Thymus (tissue), 11 donors: ENCODE results near the gene GPR137. TPM values are rescaled to one million over a fixed set of nuclear protein-coding genes. Genes with fewer than 3 reads are reported as not detected.
A peak's percentile ranks its signal among the peaks of the same experiment; 100 is the strongest.

Source experiments
- DNase-seq, 9 donors: peaks; one replicate each; pipeline ENCODE4 v3.0.0-alpha.2; 2013; ENCODE audit warnings: low spot score in 9 of 9, low read depth in 6 of 9, missing footprints in 1 of 9
- H3K27ac ChIP-seq, 2 donors: one replicate each; pipeline ENCODE4 v1.5.1; 2013; ENCODE audit warnings: control low read depth in 1 of 2, low read depth in 1 of 2, low read length in 1 of 2, mild to moderate bottlenecking in 1 of 2, moderate library complexity in 1 of 2
- H3K27me3 ChIP-seq, 2 donors: one replicate each; pipeline ENCODE4 v1.5.1; 2013; ENCODE audit warnings: low read length in 1 of 2; ENCODE audit not compliant: control insufficient read depth in 2 of 2, insufficient read depth in 1 of 2
- H3K36me3 ChIP-seq, 2 donors: one replicate each; pipeline ENCODE4 v1.5.1; 2013; ENCODE audit warnings: low read length in 1 of 2, mild to moderate bottlenecking in 1 of 2, moderate library complexity in 1 of 2; ENCODE audit not compliant: control insufficient read depth in 2 of 2, insufficient read depth in 2 of 2
- H3K4me1 ChIP-seq, 2 donors: one replicate each; pipeline ENCODE4 v1.5.1; 2013; ENCODE audit warnings: low read length in 2 of 2; ENCODE audit not compliant: control insufficient read depth in 2 of 2, insufficient read depth in 2 of 2
- H3K4me3 ChIP-seq, 2 donors: one replicate each; pipeline ENCODE4 v1.5.1; 2013; ENCODE audit warnings: low read length in 2 of 2, control low read depth in 1 of 2, mild to moderate bottlenecking in 1 of 2
- H3K9me3 ChIP-seq, 2 donors: one replicate each; pipeline ENCODE4 v1.5.1; 2013; ENCODE audit warnings: low read length in 1 of 2, mild to moderate bottlenecking in 1 of 2; ENCODE audit not compliant: control insufficient read depth in 2 of 2, insufficient read depth in 1 of 2
- WGBS: extraction: QIAGEN DNeasy Blood & Tissue Kit; methylation state at CpG from one replicate; pipeline ENCODE4 v1.1.7; 2013; 5-methylcytosine and 5-hydroxymethylcytosine counted together
- polyA plus RNA-seq: library from polyadenylated mRNA; stranded (reverse); fragments of 200-250 nt; gene quantifications from one replicate; pipeline ENCODE4 v1.2.3, GENCODE V29; 2013
- total RNA-seq: library from RNA; stranded (reverse); fragments of 120-200 nt; gene quantifications from one replicate; pipeline ENCODE4 v1.2.4, GENCODE V29; 2013
- donor health status: healthy.

The GPR137 gene
- total and polyA plus RNA-seq, 2 donors: 7.3 to 18.5 TPM

GRCh38 chr11:64276653-64277431, 8.8 kb upstream of the GPR137 start:
- H3K4me1 ChIP-seq: peaks cover 0 to 4% of the 10 kb centered on the region in 2 donors
- no peak for DNase-seq
- no peak overlapping the region for H3K27ac ChIP-seq
- 96% methylated on average over 17 of the region's 17 CpGs for WGBS
- H3K36me3 ChIP-seq: peaks cover 30 to 34% of the 10 kb centered on the region in 2 donors
- no peak overlapping the region for H3K4me3 ChIP-seq
- H3K27me3 ChIP-seq: no peaks in the 10 kb centered on the region
- H3K9me3 ChIP-seq: no peaks in the 10 kb centered on the region

- peaks cover 0 to 1% of the 10 kb centered on the region in 2 donors for H3K9me3 ChIP-seq
- peaks cover 2 to 6% of the 10 kb centered on the region in 2 donors for H3K4me1 ChIP-seq
- H3K27ac ChIP-seq: no peak overlapping the region
- whole genome bisulfite sequencing: 95% methylated on average over 8 of the region's 8 CpGs
- H3K36me3 ChIP-seq: peaks cover 40 to 44% of the 10 kb centered on the region in 2 donors
- H3K4me3 ChIP-seq: no peak overlapping the region
- H3K27me3 ChIP-seq: no peaks in the 10 kb centered on the region
- no peak for DNase-seq
Measured at GRCh38 chr11:64278576-64279190, 7.0 kb upstream of the GPR137 start.

- WGBS: 98% methylated on average over 22 of the region's 22 CpGs
- H3K36me3 ChIP-seq: peaks cover 27 to 34% of the 10 kb centered on the region in 2 donors
Measured at GRCh38 chr11:64281957-64282770, 3.5 kb upstream of the GPR137 start.

GRCh38 chr11:64283092-64283491, 2.6 kb upstream of the GPR137 start:
- Histone ChIP-seq H3K4me1 (peaks cover 14 to 24% of the 10 kb centered on the region in 2 donors), H3K9me3 (peaks cover 0 to 7% of the 10 kb centered on the region in 2 donors), H3K36me3 (peaks cover 25 to 29% of the 10 kb centered on the region in 2 donors), H3K4me3 (no peak overlapping the region), H3K27me3 (no peaks in the 10 kb centered on the region), H3K27ac (no peak overlapping the region)
- WGBS: 98% methylated on average over 3 of the region's 3 CpGs
- no peak for DNase-seq

More at GRCh38 chr11:64281957-64282770, 3.5 kb upstream of the GPR137 start:
- H3K4me1 ChIP-seq: peaks cover 14 to 24% of the 10 kb centered on the region in 2 donors
- H3K4me3 ChIP-seq: no peak overlapping the region
- DNase-seq: no peak
- H3K9me3 ChIP-seq: peaks cover 0 to 7% of the 10 kb centered on the region in 2 donors
- no peaks in the 10 kb centered on the region for H3K27me3 ChIP-seq
- no peak overlapping the region for H3K27ac ChIP-seq

GRCh38 chr11:64284048-64284961, 1.3 kb upstream of the GPR137 start, which contains the start of gene BAD:
BAD (minus strand) TSS chr11:64284665; CDS start chr11:64284368, 297 bp downstream.
- Histone ChIP-seq H3K4me3 (peak within 1 kb of the TSS; percentile 69 to 73), H3K4me1 (peaks cover 14 to 24% of the 10 kb centered on the region in 2 donors), H3K36me3 (peaks cover 16 to 21% of the 10 kb centered on the region in 2 donors), H3K27me3 (peaks cover 0 to 5% of the 10 kb centered on the region in 2 donors), H3K9me3 (peaks cover 0 to 7% of the 10 kb centered on the region in 2 donors), H3K27ac (peak within 1 kb of the TSS; percentile 81 to 96)
- WGBS: 6% methylated on average over 44 of the region's 44 CpGs
- DNase-seq: peak; percentile 78 to 95 (median 87)

- H3K4me1 ChIP-seq: peaks cover 14 to 24% of the 10 kb centered on the region in 2 donors
- H3K4me3 ChIP-seq: peak overlapping the region; percentile 69 to 73
- peaks cover 15 to 24% of the 10 kb centered on the region in 2 donors for H3K27me3 ChIP-seq
- peak overlapping the region in 1 of 2 donors; percentile 81 for H3K27ac ChIP-seq
- WGBS: 31% methylated on average over 40 of the region's 40 CpGs
- peaks cover 0 to 12% of the 10 kb centered on the region in 2 donors for H3K9me3 ChIP-seq
- peak in 2 of 9 donors; percentile 39 to 51 for DNase-seq
- peaks cover 14 to 19% of the 10 kb centered on the region in 2 donors for H3K36me3 ChIP-seq
Measured at GRCh38 chr11:64285885-64286800, 495 bp downstream of the GPR137 start.

GRCh38 chr11:64286801-64287159, 1.1 kb downstream of the GPR137 start:
- Histone ChIP-seq H3K9me3 (peaks cover 0 to 12% of the 10 kb centered on the region in 2 donors), H3K27me3 (peaks cover 21 to 30% of the 10 kb centered on the region in 2 donors), H3K36me3 (peaks cover 10 to 14% of the 10 kb centered on the region in 2 donors), H3K4me1 (peaks cover 14 to 24% of the 10 kb centered on the region in 2 donors), H3K27ac (no peak overlapping the region), H3K4me3 (no peak overlapping the region)
- 98% methylated on average over 9 of the region's 9 CpGs for WGBS
- DNase-seq: no peak
